Effector CD4-positive, alpha-beta T cell (primary cell): ENCODE results near the gene TMEM135.
"Not testable (repeated sequence)": the region's sequence is repeated elsewhere in the genome, so short reads cannot be mapped to it uniquely, and the experiment has no call there.

Experiments used
- DNase-seq: peaks from one replicate; pipeline ENCODE4 v3.0.0-alpha.2; 2020

TMEM135 gene

DNA sequence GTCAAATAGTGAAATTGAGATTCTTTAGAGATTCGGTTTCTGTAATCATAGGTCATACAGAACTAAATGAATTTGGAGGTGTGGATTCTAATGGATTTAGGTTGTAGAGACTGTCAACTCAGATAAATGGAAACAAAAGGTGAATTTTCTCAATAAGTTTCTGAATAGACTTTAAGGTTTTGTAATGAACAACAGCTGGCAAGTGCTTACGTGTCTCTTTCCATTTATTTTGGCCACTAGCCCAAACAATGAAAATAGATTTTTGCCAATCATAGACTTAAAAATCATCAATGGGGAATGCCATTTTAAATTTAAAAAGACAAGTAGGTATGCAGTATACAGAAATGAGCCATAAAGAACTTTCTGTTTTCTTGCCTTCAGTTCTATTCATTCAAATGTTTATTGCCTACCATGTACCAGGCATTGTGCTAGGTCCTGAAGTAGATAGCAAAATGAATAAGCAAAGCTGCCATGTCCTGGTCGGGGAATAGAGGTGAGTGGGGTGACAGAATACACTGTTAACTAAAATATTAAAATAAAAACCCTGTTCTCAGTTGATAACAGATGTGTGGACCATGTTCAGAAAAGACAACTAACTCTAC lies 16.9 kb upstream of the TMEM135 start:
- no peak for DNase-seq

DNA sequence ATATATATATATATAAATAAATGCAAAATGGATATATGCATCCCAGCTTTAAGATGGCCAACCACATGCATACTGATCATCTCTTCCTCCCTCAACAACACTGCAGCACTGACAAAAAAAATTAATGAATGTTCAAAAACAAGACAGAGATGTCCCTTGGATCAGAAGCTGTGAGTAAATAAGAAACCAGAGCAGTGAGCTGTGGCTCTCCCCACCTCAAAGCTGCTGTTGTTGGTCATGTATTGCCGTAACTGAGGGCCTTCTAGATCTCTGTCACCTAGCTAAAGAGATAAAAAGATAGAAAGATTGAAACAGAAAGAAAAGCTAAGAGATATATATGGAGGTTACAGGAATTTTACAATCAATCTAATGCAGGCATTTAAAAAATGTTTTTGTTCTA lies 15.5 kb upstream of the TMEM135 start:
- DNase-seq, result no peak

DNA sequence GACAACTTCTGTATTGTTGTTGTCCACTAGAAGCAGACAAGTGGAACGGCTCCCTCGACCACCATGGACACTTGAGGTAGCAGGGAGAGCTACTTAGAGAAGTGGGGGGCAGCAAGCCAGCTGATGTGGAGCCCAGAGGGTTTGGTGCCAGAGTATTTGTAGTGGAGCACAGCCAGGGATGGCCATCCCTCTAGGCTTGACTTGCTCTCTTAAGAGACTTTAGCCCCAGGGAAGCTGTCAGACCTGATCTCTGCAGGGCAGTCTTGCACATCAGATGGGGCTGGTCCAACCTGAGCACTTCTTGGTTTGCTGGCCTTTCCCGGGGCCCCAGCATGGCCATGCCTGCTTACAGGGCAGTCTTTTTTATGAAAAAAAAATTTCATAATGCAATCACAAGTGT lies 15.0 kb upstream of the TMEM135 start:
- no peak for DNase-seq

DNA sequence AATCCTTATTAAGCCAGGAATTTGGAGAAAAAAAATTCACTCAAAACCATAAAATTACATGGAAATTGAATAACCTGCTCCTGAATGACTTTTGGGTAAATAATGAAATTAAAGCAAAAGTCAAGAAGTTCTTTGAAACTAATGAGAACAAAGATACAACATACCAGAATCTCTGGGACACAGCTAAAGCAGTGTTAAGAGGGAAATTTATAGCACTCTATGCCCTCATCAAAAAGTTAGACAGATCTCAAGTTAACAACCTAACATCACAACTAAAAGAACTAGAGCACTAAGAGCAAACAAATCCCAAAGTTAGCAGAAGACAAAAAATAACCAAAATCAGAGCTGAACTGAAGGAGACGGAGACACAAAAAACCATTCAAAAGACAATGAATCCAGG lies 11.3 kb upstream of the TMEM135 start:
- DNase-seq, result not testable (repeated sequence)

DNA sequence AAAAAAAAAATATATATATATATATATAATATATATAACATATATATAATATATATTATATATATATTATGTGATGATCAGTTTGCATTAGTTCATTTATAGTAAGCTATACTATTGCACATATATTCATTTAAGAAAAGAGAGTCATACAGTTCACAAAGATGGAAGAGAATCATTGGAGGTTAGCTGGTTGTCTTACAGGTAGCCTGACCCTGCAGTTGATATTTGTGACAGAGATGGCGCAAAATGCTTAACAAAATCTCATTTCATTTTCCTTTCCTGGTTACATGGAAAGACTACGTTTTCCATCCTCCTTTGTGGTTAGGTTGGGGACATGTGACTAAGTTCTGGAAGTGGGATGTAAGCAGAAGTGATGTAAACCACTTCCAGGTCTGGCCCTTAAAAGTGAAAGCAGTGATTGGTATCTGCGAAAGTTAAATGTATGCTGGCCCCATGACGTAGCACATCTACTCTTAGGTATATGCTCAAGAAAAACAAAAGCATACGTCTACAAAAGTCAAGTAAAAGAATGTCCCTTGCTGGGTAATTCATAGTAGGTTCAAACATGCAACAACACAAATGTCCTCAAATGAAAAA lies 7.2 kb upstream of the TMEM135 start:
- DNase-seq, result no peak

DNA sequence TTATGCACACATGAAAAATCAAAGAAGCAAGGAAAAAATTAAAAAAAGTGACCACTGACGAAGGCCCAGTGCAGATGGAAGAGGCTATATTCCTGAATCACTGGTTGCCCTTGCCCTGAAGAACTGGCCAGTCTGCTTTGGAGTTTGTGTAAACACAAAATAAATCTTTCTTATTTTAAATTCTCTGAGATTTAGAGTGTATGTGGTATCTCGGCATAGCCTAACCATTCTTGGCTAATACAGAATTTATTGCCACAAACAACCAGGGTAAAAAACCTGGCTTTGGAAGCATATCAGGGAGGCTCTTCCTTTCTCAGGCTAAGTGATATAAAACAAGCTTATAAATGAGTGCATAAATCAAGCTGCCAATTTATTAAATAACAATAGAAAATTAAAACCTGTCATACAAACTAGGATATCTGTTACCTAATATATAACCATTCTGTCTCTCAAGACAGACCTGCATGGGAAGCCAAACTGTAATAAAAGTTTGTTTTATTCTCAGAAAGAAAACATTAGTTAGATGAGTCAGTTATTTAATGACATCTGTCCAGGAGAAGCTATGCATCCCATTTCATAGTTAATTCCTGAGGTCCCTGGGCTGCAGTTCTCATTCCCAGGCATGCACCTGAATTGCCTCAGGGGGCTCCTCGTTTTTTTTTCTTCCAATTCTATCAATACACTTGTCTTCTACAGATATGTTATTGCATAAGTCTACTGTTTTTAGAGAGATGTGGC lies 6.1 kb upstream of the TMEM135 start:
- no peak for DNase-seq

DNA sequence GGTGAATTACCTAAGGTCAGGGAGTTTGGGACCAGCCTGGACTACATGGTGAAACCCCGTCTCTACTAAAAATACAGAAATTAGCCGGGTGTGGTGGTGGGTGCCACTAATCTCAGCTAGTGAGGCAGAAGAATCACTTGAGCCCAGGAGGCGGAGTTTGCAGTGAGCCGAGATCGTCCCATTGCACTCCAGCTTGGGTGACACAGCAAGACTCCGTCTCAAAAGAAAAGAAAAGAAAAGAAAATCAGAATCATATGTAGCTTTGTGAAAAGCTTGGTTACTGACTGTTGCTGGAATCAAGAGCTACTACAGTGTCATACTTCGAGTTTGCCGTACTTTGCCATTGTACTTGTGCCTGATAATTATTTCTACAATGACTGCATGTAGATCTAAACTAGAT lies 4.2 kb upstream of the TMEM135 start:
- no peak for DNase-seq

DNA sequence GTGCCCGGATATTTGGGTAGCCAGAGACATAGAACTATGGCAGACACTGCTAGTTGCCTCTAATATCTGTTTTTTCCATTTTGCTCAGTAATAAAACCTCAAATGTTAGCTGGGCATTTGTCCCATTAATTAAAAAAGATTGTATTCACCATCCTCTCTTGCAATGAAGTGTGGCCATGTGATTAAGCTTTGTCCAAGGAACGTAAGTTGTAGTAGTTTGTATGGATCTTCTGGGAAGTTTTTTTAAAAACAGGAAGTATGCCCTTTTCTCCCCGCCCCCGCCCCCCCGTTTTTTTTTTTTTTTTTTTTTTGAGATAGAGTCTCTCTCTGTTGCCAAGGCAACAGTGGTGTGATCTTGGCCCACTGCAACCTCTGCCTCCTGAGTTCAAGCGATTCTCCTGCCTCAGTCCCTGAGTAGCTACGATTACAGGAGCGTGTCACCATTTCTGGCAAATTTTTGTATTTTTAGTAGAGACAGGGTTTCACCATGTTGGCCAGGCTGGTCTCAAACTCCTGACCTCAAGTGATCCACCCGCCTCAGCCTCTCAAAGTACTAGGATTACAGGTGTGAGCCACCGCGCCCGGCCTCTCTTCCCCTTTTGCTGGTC lies 1.7 kb upstream of the TMEM135 start:
- no peak for DNase-seq

DNA sequence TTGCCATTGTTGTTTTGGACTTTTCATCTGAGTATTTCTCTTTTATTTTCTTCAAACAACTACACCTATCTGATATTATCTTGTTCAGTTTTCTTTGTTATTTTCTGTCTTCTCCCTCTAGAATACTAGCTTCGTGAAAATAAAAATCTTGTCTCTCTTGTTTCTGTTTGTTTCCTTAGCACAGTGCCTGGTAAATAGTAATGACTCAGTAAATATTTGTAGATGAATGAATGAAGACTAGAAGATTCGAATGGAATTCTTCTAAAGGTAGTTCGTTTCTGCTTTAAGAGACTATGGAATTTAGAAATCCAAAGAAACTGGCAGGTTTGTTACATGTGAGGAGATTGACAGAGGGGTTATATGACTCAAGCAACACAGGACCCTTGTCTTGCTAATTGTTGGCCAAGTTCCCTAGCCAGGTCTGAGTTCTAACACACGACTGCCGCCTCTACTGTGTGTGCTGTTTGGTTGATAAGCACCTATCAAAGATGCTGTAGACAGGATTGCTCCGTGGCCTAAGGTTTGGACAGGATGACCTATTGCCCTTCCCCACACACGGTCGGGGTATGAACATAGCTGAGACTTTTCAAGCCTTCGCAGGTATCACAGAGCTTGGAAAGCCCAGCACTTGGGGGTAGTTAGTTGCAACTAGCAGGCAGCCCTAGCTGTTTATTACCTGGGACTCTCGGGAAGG lies 831 bp upstream of the TMEM135 start:
- DNase-seq, result no peak

DNA sequence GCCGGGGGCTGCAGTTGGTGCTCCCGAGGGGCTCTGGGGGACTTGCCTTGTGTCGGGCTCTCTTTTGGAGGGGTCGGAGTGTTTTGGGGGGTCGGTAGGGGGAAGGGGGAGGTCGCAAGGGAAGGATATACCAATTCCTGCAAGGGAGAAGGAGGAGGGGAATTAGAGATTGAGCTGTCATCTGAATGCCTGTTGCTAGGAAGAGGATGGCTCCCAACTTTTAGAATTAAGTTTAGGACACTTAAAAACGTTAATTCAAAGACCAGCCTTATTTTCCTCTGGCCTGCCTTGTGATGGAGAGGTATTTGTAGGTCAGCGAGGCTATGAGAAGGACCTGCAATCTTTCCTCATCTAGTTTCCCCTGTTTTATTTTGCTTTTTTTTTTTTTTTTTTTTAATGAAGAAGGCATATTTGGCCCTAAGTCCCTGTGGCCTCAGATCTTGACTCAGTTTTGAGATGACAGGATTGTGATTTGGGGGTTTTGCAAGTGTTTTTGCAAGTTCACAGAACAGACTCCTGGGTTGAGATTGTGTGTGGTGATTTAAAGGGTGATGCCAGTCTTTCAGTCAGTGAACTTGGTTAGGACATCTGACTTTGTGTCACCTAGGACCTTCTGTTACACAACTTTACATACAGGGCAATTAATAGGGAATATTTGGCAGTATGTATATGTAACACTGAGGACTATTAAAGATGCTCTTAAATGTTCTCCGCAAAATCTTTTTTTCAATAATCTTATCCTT lies 672 bp downstream of the TMEM135 start:
- no peak for DNase-seq

DNA sequence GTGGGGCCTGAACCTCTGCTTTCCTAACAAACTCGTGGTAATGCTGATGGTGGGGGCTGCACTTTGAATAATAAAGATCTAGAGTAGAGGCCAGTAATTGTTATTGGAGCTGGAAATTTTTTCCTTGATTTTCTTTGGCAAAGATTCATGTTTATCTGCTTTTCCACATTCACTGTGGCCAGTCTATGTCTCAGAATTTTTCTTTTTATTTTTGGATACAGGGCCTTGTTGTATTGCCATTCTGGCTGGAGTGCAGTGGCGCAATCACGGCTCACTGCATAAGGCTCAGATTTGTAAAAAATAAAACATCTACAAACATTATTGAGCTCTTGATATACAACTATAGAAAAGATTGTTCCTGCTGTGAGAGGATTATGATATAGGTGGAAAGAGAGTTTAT lies 1.6 kb downstream of the TMEM135 start:
- DNase-seq, result no peak

DNA sequence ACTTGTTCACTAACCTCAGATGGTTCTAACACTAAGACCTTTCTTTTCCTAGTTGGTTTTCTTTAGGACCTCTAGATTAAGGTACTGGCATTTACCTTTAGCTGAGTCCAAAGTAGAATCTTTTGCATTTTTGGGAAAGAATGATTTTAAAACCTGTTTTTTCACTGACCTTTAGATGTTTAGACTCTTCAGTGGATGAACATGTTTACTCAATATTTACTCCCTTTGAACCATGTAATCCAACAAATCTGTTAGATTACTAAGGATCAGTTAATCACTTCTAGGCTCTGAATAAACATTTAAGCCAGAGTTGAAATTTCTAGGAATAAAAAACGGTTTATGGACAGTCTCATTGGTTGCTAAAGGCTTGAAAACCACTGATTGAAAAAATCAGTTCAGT lies 6.2 kb downstream of the TMEM135 start:
- DNase-seq, result no peak

DNA sequence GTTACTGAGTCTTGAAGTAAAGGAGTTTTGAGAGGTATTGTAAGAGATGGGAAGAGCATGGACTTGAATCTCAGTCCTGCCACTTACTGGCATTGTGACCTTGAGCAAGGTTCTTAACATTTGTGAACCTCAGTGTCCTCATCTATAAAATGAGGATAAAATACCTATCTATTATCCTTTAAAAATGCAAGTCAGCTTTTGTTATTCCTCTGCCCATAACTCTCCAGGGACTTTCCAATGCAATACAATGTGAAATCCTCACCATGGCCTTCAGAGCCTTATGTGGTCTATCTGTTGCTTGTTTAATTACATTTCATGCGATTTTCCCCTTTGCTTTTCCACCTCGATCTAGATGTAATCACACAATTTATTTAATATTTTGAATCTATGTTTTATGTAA lies 9.1 kb downstream of the TMEM135 start:
- no peak for DNase-seq

DNA sequence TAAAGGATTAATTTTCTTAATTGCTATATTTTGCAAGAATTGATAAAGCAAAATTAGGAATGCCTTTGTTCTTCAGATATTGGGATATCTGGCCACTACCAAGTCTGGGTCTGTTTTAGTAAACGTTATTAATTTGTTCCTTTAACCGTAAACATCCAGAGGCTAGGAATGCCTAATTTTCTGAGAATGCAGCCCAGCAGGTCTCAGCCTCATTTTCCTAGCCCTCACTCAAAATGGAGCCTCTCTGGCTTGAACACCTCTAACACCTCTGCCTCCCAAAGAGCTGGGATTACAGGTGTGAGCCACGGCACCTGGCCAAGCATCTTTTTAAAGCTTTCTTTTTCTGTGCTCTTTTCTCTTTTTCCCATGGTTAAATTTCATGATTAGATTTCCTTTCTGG lies 18.4 kb downstream of the TMEM135 start:
- no peak for DNase-seq

DNA sequence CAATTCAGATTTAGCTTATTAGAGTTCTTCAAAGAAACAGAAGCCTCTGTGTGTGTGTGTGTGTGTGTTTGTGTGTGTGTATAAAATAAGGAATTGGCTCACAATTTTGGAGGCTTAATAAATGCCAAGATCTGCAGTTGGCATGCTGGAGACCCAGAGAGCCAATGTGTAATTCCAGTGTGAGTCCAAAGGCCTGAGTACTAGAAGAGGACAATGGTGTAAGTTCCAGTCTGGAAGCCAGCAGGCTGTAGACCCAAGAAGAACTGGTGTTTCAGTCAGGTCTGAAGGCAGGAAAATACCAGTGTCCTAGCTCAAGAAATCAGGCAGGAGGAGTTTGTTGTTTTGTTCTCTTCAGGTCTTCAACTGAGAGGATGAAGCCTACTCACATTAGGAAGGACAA lies 20.0 kb downstream of the TMEM135 start:
- DNase-seq, result no peak

DNA sequence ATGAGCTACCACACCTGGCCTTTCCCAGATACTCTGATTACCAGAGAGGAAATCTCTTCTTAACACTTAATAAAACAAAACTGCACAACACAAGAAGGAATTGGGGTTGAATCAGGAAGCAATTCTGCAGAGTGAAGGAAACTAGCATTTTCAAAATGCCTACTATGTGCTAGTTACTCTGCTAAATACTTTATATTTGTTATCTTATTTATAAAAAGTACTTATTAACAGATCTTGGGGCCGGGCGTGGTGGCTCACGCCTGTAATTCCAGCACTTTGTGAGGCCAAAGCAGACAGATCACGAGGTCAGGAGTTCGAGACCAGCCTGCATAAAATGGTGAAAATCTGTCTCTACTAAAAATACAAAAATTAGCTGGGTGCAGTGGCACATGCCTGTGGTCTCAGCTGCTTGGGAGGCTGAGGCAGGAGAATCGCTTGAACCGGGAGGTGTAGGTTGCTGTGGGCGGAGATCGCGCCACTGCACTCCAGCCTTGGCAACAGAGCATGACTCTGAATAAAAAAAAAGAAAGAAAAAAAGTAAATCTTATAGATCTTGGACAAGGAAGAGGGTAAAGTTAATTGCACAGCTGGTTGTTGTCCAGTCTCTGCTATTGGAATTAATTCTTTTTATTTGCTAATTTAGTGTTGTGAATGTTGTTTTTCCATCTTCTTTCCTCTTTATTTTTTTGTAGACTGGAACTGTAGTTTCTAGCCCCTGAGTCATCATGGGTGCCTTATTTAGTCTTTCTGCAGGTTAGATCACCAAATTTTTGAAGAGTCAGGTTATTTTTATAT lies 22.1 kb downstream of the TMEM135 start:
- no peak for DNase-seq

DNA sequence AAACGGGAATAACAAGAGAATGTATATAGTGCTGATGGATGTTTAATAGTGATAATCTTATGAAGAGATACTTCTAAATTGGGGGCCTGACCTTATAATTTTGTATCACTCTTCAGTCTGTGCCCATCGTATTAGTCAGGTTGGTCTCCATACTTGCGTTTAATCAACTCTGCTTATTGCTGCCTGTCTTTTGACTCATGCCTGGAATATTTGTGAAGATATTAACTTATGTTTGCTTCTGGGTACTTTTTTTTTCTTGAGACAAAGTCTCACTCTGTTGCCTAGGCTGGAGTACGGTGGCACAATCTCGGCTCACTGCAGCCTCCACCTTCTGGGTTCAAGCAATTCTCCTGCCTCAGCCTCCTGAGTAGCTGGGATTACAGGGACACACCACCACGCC lies 24.0 kb downstream of the TMEM135 start:
- DNase-seq, result no peak

DNA sequence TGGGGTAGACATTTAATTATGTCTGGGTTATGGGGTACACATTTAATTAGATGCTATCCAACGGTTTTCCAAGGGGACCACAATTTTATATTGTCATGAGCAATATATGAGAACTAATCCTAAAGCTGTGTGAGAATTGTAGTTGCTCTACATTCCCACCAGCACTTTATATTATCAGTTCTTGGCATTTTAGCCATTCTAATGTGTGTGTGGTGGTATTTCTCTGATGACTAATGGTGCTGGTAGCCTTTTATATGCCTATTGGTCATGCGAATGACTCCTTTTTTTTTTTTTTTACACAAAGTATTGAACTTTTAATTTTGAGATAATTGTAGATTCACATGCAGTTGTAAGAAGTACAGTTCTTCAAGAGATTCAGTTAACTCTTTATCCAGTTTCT lies 26.2 kb downstream of the TMEM135 start:
- DNase-seq, result no peak

DNA sequence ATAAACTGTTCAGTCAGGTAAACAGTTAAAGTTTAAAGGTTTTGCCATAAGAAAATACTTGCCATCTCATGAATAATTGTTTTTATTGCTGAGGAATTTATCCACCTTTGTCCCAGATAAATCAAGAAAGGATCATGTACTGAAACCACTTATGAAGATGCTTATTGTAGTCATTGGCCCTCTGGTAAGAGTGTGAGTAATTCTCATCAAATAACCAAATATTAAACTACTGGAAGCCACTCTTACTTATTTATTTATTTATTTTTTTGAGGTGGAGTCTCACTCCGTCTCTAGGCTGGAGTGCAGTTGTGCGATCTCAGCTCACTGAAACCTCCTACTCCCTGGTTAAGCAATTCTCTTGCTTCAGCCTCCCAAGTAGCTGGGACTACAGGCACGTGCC lies 35.1 kb downstream of the TMEM135 start:
- DNase-seq, result no peak

DNA sequence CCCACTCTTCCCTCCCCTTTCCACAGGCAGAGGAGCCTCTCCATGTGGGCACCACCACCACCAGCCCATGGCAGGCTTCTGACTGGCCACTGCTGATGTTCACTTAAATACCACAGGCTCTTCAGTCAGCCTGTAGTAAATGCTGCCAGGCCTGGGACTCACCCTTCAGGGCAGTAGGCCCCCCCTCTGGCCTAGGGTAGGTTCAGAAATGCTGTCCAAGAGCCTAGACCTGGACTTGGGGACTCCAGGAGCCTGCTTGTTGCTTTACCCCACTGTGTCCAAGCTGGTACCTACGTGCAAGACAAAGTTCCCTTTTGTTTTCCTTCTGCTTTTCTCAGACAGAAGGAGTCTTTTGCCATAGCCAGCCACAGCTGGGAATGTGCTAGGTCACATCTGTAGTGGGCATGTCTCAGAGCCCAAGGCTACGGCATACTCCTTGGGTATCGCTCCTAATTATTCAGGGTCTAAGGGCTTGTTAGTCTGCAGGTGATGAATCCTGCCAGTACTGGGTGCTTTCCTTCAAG lies 38.6 kb downstream of the TMEM135 start:
- DNase-seq, result no peak

DNA sequence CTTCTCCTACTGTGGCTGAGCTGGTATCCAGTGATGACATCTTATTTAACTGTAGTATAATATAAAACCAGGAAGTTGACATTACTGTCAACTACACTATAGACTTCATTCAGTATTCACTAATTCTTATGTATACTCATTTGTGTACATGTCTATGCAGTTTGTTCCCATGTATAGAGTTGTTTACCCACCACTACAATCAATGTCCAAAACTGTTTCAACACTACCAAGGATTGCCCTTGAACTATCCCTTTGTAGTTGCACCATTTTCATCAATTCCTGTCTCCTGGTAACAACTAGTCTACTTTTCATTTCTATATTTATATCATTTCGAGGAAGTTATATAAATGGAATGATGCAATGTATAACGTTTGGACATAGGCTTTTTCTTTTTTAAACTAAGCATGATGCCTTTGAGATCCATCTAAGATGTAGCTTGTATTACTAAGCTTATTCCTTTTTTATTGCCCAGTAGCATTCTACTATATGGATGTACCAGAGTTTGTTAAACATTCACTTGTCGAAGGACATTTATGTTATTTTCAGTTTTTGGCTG lies 39.2 kb downstream of the TMEM135 start:
- no peak for DNase-seq
